Mesothelial cell of epicardium (in vitro differentiated cells): ENCODE results near the gene HTATIP2. TPM values are rescaled to one million over a fixed set of nuclear protein-coding genes. Genes with fewer than 3 reads are reported as not detected.

Experiments used
- DNase-seq, 2 experiments: peaks; one replicate each; pipeline ENCODE4 v3.0.0; 2021; ENCODE audit warnings: low spot score in 2 of 2; ENCODE audit not compliant: unreplicated experiment in 2 of 2
- H3K27ac Mint-ChIP-seq: 2 replicates; pipeline ENCODE4 v1.8.0; 2021; ENCODE audit warnings: mixed read lengths
- H3K27me3 Mint-ChIP-seq: 2 replicates; pipeline ENCODE4 v1.8.0; 2021; ENCODE audit warnings: low read depth, mixed read lengths
- H3K36me3 Mint-ChIP-seq: 2 replicates; pipeline ENCODE4 v1.8.0; 2021; ENCODE audit warnings: mixed read lengths
- H3K4me1 Mint-ChIP-seq: 2 replicates; pipeline ENCODE4 v1.8.0; 2021; ENCODE audit warnings: mixed read lengths
- H3K4me3 Mint-ChIP-seq: 2 replicates; pipeline ENCODE4 v1.8.0; 2021; ENCODE audit warnings: mild to moderate bottlenecking, moderate library complexity, mixed read lengths
- H3K9me3 Mint-ChIP-seq: 2 replicates; pipeline ENCODE4 v1.8.0; 2021; ENCODE audit warnings: mixed read lengths
- total RNA-seq: library from RNA; stranded (reverse); gene quantifications from 3 replicates; pipeline ENCODE4 v1.2.1, GENCODE V29; 2021
- TF ChIP-seq, protein P1 (sequence below): fragments of 200-600 bp; sonication (generic); IDR thresholded peaks from one replicate; pipeline ENCODE4 v1.5.0; 2021; ENCODE audit warnings: antibody characterized with exemption; ENCODE audit not compliant: unreplicated experiment

Gene HTATIP2
- total RNA-seq, 1 donor from 2014 or later, result 11.1 TPM

DNA sequence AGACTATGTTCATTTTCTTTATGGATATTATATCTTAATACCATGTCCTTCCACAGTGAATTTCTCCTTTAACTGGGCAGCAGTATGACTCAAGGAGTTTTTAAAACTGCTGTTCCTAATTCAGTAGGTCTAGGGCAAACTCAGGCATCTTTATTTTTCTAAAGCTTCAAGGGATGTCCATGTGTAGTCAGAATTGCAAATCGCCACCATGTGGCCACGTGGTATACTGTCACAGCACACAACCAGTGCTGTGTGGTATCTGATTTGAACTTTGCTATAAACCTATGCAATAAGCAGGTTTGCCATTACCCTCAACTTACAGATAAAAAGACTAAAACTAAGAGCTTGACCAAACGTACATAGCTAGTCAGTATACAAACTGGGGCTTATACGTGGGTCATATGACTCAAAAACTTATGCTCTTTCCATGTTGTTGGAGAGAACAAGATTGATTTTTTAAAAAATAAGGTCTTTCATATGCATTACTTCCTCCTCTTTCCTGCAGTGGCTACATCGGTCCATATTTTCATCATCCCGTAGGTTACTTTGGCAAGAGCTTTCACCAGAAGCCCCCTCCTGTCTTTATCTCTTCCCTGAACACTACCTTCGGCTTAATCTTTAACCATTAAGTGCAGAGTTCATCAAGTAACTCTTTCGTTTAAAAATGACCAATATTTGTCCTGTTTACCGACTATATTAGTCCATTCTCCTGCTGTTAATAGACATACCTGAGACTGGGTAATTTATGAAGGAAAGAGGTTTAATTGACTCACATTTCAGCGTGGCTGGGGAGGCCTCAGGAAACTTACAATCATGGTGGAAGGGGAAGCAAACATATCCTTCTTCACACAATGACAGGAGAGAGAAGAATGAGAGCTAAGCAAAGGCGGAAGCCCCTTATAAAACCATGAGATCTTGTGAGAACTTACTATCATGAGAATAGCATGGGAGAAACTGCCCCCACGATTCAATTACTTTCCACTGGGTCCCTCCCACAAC lies 8.0 kb upstream of the HTATIP2 start:
- no peak overlapping the region for H3K27ac Mint-ChIP-seq
- DNase-seq, result no peak
- H3K9me3 Mint-ChIP-seq, result no peaks in the 10 kb centered on the region
- H3K36me3 Mint-ChIP-seq, result no peaks in the 10 kb centered on the region
- TF ChIP-seq, protein P1, sequence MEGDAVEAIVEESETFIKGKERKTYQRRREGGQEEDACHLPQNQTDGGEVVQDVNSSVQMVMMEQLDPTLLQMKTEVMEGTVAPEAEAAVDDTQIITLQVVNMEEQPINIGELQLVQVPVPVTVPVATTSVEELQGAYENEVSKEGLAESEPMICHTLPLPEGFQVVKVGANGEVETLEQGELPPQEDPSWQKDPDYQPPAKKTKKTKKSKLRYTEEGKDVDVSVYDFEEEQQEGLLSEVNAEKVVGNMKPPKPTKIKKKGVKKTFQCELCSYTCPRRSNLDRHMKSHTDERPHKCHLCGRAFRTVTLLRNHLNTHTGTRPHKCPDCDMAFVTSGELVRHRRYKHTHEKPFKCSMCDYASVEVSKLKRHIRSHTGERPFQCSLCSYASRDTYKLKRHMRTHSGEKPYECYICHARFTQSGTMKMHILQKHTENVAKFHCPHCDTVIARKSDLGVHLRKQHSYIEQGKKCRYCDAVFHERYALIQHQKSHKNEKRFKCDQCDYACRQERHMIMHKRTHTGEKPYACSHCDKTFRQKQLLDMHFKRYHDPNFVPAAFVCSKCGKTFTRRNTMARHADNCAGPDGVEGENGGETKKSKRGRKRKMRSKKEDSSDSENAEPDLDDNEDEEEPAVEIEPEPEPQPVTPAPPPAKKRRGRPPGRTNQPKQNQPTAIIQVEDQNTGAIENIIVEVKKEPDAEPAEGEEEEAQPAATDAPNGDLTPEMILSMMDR, result peak; percentile 68
- peaks cover 1% of the 10 kb centered on the region for H3K27me3 Mint-ChIP-seq
- H3K4me1 Mint-ChIP-seq, result peaks cover 6% of the 10 kb centered on the region
- no peak overlapping the region for H3K4me3 Mint-ChIP-seq

DNA sequence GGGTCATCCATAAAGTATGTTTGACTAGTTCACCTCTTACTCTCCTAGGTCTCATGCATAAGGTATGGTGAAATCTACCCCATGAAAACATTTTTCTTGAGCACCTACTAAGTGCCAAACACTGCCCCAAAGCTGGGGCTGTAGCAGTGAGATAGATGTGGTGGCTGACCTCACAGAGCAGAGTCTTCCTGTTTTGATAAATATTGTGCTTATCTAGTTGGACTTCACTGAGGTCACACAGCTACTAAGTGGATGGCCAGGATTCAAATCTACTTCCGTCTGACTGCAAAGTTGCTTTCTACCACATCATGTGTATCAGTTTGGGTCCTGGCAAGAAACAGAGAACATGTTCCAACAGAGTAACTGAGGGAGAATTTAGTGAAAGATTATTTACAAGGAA lies 6.4 kb upstream of the HTATIP2 start:
- TF ChIP-seq, protein P1, result no peak
- no peaks in the 10 kb centered on the region for H3K9me3 Mint-ChIP-seq
- H3K36me3 Mint-ChIP-seq, result no peaks in the 10 kb centered on the region
- no peak overlapping the region for H3K27ac Mint-ChIP-seq
- peaks cover 2% of the 10 kb centered on the region for H3K4me1 Mint-ChIP-seq
- peaks cover 1% of the 10 kb centered on the region for H3K27me3 Mint-ChIP-seq
- DNase-seq, result no peak
- no peak overlapping the region for H3K4me3 Mint-ChIP-seq

DNA sequence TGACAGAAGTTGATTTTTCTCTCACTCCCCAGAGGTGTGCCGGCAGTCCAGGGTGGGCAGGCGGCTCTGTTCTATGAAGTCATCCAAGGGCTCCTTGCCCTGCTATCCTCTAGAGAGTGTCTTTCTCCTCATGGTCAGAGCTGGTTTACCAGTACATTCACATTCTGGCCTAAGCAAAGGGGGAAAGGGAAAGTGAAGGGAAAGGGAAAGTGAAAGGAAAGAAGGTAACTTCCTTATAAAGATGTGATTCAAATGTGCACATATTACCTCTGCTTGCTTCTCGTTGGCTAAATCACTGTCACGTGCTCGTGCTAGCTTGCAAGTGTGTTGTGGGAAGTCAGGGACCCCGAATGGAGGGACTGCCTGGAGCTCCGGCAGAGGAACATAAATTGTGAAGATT lies 2.9 kb upstream of the HTATIP2 start:
- H3K4me1 Mint-ChIP-seq, result peaks cover 13% of the 10 kb centered on the region
- no peak overlapping the region for H3K27ac Mint-ChIP-seq
- TF ChIP-seq, protein P1, result no peak
- H3K27me3 Mint-ChIP-seq, result peaks cover 1% of the 10 kb centered on the region
- no peaks in the 10 kb centered on the region for H3K36me3 Mint-ChIP-seq
- no peak overlapping the region for H3K4me3 Mint-ChIP-seq
- DNase-seq, result no peak
- no peaks in the 10 kb centered on the region for H3K9me3 Mint-ChIP-seq

DNA sequence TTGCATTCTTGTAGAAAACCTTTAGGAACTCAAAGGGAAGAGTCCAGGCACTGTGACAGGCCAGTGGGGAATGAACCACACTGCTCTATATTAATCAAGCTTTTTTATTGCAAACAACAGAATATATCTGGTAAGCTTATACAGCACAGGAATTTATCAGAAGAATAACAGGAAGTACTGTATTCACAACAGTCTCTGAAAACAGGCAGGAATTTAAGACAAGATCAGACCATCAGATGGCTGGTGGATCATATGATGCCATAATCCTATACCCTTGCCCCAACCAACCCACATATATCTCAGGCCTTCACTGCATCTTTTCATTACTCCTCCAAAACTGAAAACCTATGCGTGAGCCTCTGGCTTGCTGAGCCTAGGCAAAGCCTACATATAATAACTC lies 1.0 kb upstream of the HTATIP2 start:
- no peaks in the 10 kb centered on the region for H3K36me3 Mint-ChIP-seq

DNA sequence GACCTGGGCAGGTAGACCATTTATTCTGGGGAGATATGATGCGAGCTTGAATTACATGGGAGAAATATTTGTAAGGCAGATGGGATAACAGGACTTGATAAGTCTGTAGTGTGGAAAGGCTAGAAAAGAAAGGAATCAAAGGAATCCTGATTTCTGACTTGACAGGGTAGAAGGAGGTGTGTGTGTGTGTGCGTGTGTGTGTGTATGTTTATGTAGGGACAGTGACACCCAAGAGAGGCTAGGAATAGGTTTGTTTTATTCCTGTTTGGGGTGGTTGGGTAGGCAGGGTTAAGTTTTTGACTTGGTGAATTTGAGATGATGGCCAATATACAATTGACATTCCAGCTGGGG lies 390 bp upstream of the HTATIP2 start:
- peak overlapping the region; percentile 76 for H3K4me3 Mint-ChIP-seq
- peak overlapping the region; percentile 3 for H3K27ac Mint-ChIP-seq
- TF ChIP-seq, protein P1, result no peak
- no peaks in the 10 kb centered on the region for H3K9me3 Mint-ChIP-seq
- no peaks in the 10 kb centered on the region for H3K27me3 Mint-ChIP-seq
- DNase-seq, result no peak
- H3K4me1 Mint-ChIP-seq, result peaks cover 29% of the 10 kb centered on the region
- H3K36me3 Mint-ChIP-seq, result no peaks in the 10 kb centered on the region

More for the DNA sequence above, 1.0 kb upstream of the HTATIP2 start:
- DNase-seq, result no peak
- Mint-ChIP-seq H3K4me1 (peaks cover 26% of the 10 kb centered on the region), H3K9me3 (no peaks in the 10 kb centered on the region), H3K4me3 (peak overlapping the region; percentile 76), H3K27ac (no peak overlapping the region), H3K27me3 (no peaks in the 10 kb centered on the region)
- TF ChIP-seq, protein P1, result no peak
